Gastrocnemius medialis (tissue), 4 donors: ENCODE results near the gene LENEP. TPM values are rescaled to one million over a fixed set of nuclear protein-coding genes. Genes with fewer than 3 reads are reported as not detected.

Experiments used
- ATAC-seq, 2 donors: fragments of 150-250 bp; one replicate each; pipeline ENCODE4 v1.9.1; 2016
- DNase-seq, 2 donors: peaks; one replicate each; pipeline ENCODE4 v3.0.0-alpha.2; 2019
- H3K27ac ChIP-seq, 4 donors: fragments of 200-600 bp; sonication (generic); 1 replicate in 1 of 4; 2 replicates in 3 of 4; pipeline ENCODE4 v1.5.1; 2016 to 2018; ENCODE audit warnings: mild to moderate bottlenecking in 2 of 4, moderate library complexity in 1 of 4
- H3K27me3 ChIP-seq, 3 donors: fragments of 200-600 bp; sonication (generic) in 2 of 3; 1 replicate in 1 of 3; 2 replicates in 2 of 3; pipeline versions ENCODE4 v1.5.1 to v1.6.0; 2016 to 2019; ENCODE audit warnings: mild to moderate bottlenecking in 1 of 3, moderate library complexity in 1 of 3
- H3K36me3 ChIP-seq, 2 donors: fragments of 200-600 bp; sonication (generic) in 1 of 2; one replicate each; pipeline ENCODE4 v1.5.1; 2017 to 2018
- H3K4me1 ChIP-seq, 2 donors: fragments of 200-600 bp; sonication (generic) in 1 of 2; one replicate each; pipeline ENCODE4 v1.5.1; 2016 to 2017; ENCODE audit warnings: mild to moderate bottlenecking in 2 of 2
- H3K4me3 ChIP-seq, 4 donors: fragments of 200-600 bp; sonication (generic) in 3 of 4; 1 replicate in 1 of 4; 2 replicates in 3 of 4; pipeline ENCODE4 v1.5.1; 2016 to 2019; ENCODE audit warnings: mild to moderate bottlenecking in 2 of 4
- H3K9me3 ChIP-seq, 3 donors: fragments of 200-600 bp; sonication (generic) in 2 of 3; 1 replicate in 1 of 3; 2 replicates in 2 of 3; pipeline ENCODE4 v1.5.1; 2016 to 2019
- POLR2A ChIP-seq, 2 donors: fragments of 450-650 bp; IDR thresholded peaks; one replicate each; pipeline ENCODE4 v1.6.1; 2017; ENCODE audit warnings: antibody characterized with exemption in 2 of 2, mild to moderate bottlenecking in 2 of 2, moderate library complexity in 2 of 2
- in situ Hi-C, 4 donors: fragments of 200-750 bp; cut with MboI; loops; one replicate each; pipeline versions ENCODE4 v1.15.0 to v1.8.0; 2017; ENCODE audit warnings: low sequenced_read_pairs in 4 of 4
- intact Hi-C: fragments of 100-400 bp; cut with DNase I; formaldehyde crosslinking; loops from one replicate; pipeline ENCODE4 v1.15.1; 2023; ENCODE audit warnings: low total_unique reads
- total RNA-seq, 4 donors: library from RNA; depleted of rRNA; stranded (reverse); fragments of >200 nt; gene quantifications; one replicate each; pipeline versions ENCODE4 v1.1.0 to v1.2.3, GENCODE V29; 2016
- TF ChIP-seq, protein P1 (sequence below), 5 experiments: fragments of 450-650 bp in 3 of 5; fragments of 200-600 bp in 2 of 5; sonication (generic) in 2 of 5; IDR thresholded peaks in 4 of 5; conservative IDR thresholded peaks in 1 of 5; 1 replicate in 4 of 5; 2 replicates in 1 of 5; pipeline ENCODE4 v1.5.1; 2016 to 2019; ENCODE audit warnings: antibody characterized with exemption in 5 of 5, mild to moderate bottlenecking in 3 of 5, moderate library complexity in 3 of 5

Gene LENEP
- total RNA-seq, 4 donors from 2014 or later = not detected

DNA sequence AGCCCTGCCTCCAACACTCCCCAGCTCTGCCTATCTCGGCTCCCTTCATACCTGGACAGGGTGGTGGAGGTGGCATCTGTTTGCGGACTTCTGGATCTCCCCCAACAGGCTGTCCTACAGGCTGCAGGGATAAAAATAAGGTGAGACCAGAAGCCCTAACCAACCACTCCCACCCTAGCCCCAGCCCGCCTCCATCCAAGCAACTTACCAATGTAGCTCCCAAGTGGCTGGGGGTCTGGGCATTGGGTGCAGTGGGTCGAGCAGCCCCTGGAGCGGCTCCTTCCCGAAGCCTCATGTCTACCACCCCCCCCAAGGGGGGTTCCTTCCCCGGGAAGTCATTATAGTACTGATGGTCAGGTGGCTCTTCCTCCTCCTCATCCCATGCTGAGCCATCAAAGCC, 27.3 kb upstream of the LENEP start:
- intact Hi-C loops (no loop called here), in situ Hi-C loops (loop anchor here in 3 of 4 donors (10.0 to 25.0 kb wide), 2 partner anchors 49 to 96 kb away; partner anchors contain the start of genes ADAM15 (in 1 of the 3) and EFNA4 (in 1 of the 3))
- peaks cover 25 to 29% of the 10 kb centered on the region in 2 donors for H3K4me1 ChIP-seq

DNA sequence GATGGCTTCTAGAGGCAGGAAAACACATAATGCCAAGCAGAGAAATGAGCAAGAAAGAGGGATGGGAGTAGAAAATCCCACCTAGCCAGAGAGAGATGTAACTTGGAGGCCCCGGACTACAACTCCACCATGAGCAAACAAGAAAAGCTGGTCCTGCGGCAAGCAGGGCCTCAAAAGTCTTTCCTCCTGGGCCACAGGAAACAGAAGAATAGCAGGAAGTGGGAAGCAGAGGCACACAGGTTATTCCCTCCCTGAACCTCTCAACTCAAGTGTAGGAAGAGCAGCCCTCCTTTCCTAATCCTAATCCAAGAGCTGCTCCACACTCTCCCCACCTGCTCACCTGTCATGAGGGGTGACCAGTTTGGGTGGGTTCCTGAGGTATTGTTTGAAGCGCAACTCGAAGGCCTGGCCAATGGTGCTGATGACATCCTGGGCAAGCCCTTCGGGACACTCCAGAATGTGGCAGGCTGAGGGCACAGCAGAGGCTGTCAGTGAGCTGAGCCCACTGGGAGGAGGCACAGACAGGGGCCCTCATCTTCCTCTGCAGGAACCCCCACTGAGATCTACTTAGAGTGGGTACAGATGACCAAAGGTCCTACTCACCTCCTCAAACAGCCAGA, 25.9 kb upstream of the LENEP start:
- no peak for ATAC-seq
- no peaks in the 10 kb centered on the region for H3K27me3 ChIP-seq
- no peak for DNase-seq
- H3K27ac ChIP-seq = peak overlapping the region in 3 of 4 donors; percentile 95 to 96 (median 95)
- no peak overlapping the region for H3K4me3 ChIP-seq
- peaks cover 36 to 39% of the 10 kb centered on the region in 2 donors for H3K4me1 ChIP-seq
- H3K9me3 ChIP-seq = no peaks in the 10 kb centered on the region
- H3K36me3 ChIP-seq = peaks cover 4 to 56% of the 10 kb centered on the region in 2 donors
- in situ Hi-C loops (loop anchor here in 3 of 4 donors (10.0 to 25.0 kb wide), 2 partner anchors 47 to 95 kb away; partner anchors contain the start of genes ADAM15 (in 1 of the 3) and EFNA4 (in 1 of the 3)), intact Hi-C loops (no loop called here)
- TF ChIP-seq, protein P1, sequence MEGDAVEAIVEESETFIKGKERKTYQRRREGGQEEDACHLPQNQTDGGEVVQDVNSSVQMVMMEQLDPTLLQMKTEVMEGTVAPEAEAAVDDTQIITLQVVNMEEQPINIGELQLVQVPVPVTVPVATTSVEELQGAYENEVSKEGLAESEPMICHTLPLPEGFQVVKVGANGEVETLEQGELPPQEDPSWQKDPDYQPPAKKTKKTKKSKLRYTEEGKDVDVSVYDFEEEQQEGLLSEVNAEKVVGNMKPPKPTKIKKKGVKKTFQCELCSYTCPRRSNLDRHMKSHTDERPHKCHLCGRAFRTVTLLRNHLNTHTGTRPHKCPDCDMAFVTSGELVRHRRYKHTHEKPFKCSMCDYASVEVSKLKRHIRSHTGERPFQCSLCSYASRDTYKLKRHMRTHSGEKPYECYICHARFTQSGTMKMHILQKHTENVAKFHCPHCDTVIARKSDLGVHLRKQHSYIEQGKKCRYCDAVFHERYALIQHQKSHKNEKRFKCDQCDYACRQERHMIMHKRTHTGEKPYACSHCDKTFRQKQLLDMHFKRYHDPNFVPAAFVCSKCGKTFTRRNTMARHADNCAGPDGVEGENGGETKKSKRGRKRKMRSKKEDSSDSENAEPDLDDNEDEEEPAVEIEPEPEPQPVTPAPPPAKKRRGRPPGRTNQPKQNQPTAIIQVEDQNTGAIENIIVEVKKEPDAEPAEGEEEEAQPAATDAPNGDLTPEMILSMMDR (IDR thresholded peaks at IDR 0.05 in 4 of 5, conservative IDR thresholded peaks at IDR 0.05 in 1 of 5) = no peak
- no peak for TF ChIP-seq POLR2A (IDR thresholded peaks at IDR 0.05)

More for the DNA sequence above, 27.3 kb upstream of the LENEP start:
- Histone ChIP-seq H3K27me3 (no peaks in the 10 kb centered on the region), H3K9me3 (no peaks in the 10 kb centered on the region), H3K36me3 (peaks cover 4 to 56% of the 10 kb centered on the region in 2 donors), H3K27ac (peak overlapping the region in 1 of 4 donors; percentile 95), H3K4me3 (no peak overlapping the region)
- DNase-seq = no peak
- no peak for ATAC-seq
- no peak for TF ChIP-seq POLR2A (IDR thresholded peaks at IDR 0.05)
- TF ChIP-seq, protein P1 (IDR thresholded peaks at IDR 0.05 in 4 of 5, conservative IDR thresholded peaks at IDR 0.05 in 1 of 5) = no peak

DNA sequence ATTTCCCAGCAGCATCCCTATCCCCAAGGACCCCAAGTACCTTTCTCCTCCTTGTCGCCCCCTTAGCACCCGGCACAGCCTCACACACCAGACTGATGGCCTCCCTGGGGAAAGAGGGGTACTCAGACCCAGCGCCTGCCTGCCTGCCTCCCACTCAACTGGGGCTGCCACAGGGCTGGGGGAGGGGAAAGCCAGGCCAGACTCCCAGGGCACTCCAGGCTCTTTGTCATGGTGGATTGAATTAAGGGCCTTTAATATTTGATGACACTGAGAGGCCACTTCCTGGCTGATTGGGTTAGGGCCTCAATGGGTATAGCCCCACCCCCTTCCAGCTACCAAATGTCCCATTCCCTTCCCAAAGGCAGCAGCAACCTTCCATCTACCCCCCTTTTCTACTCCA, 24.7 kb upstream of the LENEP start:
- DNase-seq = no peak
- H3K27ac ChIP-seq = peak overlapping the region; percentile 93 to 96 (median 95)
- H3K4me3 ChIP-seq = no peak overlapping the region
- peaks cover under 1 to 46% of the 10 kb centered on the region in 2 donors for H3K36me3 ChIP-seq
- intact Hi-C loops (no loop called here), in situ Hi-C loops (loop anchor here in 3 of 4 donors (10.0 to 25.0 kb wide), 2 partner anchors 46 to 94 kb away; partner anchors contain the start of genes ADAM15 (in 1 of the 3) and EFNA4 (in 1 of the 3))
- H3K9me3 ChIP-seq = no peaks in the 10 kb centered on the region
- H3K27me3 ChIP-seq = no peaks in the 10 kb centered on the region
- H3K4me1 ChIP-seq = peaks cover 38 to 39% of the 10 kb centered on the region in 2 donors
- no peak for ATAC-seq
- no peak for TF ChIP-seq POLR2A (IDR thresholded peaks at IDR 0.05)
- TF ChIP-seq, protein P1 (IDR thresholded peaks at IDR 0.05 in 4 of 5, conservative IDR thresholded peaks at IDR 0.05 in 1 of 5) = no peak

DNA sequence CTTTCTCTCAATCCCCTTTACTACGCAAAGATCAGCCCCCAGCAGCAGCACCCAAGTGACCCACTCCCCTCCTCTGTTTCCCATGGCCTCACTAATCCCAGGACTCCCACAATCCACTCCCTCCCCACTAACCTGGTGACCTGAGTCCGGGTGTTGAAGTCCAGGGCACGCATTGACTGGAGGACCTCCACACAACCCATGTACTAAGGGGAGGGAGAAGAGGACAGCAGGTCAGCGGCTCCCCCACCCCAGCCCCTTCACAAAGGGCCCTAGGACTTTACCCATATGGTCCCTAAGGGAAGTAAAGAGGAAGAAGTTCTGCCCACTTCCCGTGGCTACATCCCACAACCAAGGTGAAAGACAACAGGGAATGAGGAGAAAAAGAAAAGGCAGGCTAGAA, 24.1 kb upstream of the LENEP start:
- intact Hi-C loops (no loop called here), in situ Hi-C loops (loop anchor here in 3 of 4 donors (10.0 to 25.0 kb wide), 2 partner anchors 46 to 93 kb away; partner anchors contain the start of genes ADAM15 (in 1 of the 3) and EFNA4 (in 1 of the 3))
- Histone ChIP-seq H3K27me3 (no peaks in the 10 kb centered on the region), H3K27ac (peak overlapping the region; percentile 93 to 96 (median 95)), H3K9me3 (no peaks in the 10 kb centered on the region), H3K36me3 (peaks cover 0 to 43% of the 10 kb centered on the region in 2 donors), H3K4me3 (peak overlapping the region in 2 of 4 donors; percentile 45 to 54), H3K4me1 (peaks cover 38 to 39% of the 10 kb centered on the region in 2 donors)
- ATAC-seq = no peak
- no peak for DNase-seq
- TF ChIP-seq, protein P1 (IDR thresholded peaks at IDR 0.05 in 4 of 5, conservative IDR thresholded peaks at IDR 0.05 in 1 of 5) = no peak
